Thyroid gland (tissue), 4 donors: Measurements from ENCODE around the gene ABTB1.

Source experiments
- POLR2A ChIP-seq, 2 donors: fragments of 450-650 bp; IDR thresholded peaks; one replicate each; pipeline ENCODE4 v1.6.1; 2017; ENCODE audit warnings: antibody characterized with exemption in 2 of 2, mild to moderate bottlenecking in 2 of 2, moderate library complexity in 1 of 2
- TF ChIP-seq, protein P1 (sequence below), 6 experiments: fragments of 200-600 bp in 3 of 6; fragments of 450-650 bp in 3 of 6; sonication (generic) in 3 of 6; IDR thresholded peaks; one replicate each; pipeline ENCODE4 v1.5.1; 2016 to 2019; ENCODE audit warnings: antibody characterized with exemption in 6 of 6, mild to moderate bottlenecking in 2 of 6, inconsistent platforms in 1 of 6, moderate library complexity in 1 of 6

DNA sequence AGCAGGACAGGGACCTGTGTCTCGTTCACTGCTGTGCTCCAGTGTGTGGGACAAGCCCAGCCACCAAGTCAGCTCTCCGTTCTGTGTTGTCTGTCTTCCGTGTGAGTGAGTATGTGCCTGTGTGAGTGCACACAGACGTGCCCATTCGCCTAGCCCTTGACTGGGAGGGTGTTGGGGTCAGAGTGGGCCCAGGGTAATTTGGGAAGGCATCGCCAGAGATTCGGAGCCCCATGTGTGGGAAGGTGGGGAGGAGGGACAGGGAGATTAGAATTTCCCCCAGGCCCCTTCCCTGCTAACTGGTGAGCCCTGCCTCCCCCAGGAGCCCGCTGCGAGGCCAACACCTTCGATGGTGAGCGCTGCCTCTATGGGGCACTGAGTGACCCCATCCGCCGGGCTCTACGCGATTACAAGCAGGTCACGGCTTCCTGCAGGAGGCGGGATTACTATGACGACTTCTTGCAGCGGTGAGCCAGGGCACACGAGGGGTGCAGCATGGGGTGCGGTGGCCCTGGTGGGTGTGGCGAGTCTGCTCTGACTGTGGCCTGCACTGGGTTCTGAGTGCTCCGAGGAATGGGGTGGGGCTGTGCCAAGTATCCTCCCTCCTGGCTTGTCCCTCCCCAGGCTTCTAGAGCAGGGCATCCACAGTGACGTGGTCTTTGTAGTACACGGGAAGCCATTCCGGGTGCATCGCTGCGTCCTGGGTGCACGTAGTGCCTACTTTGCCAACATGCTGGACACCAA lies 3.1 kb downstream of the ABTB1 start:
- TF ChIP-seq, protein P1, sequence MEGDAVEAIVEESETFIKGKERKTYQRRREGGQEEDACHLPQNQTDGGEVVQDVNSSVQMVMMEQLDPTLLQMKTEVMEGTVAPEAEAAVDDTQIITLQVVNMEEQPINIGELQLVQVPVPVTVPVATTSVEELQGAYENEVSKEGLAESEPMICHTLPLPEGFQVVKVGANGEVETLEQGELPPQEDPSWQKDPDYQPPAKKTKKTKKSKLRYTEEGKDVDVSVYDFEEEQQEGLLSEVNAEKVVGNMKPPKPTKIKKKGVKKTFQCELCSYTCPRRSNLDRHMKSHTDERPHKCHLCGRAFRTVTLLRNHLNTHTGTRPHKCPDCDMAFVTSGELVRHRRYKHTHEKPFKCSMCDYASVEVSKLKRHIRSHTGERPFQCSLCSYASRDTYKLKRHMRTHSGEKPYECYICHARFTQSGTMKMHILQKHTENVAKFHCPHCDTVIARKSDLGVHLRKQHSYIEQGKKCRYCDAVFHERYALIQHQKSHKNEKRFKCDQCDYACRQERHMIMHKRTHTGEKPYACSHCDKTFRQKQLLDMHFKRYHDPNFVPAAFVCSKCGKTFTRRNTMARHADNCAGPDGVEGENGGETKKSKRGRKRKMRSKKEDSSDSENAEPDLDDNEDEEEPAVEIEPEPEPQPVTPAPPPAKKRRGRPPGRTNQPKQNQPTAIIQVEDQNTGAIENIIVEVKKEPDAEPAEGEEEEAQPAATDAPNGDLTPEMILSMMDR (IDR thresholded peaks at IDR 0.05) = no peak
- TF ChIP-seq POLR2A (IDR thresholded peaks at IDR 0.05) = no peak
